HL-60 (cell line): ENCODE measurements around the gene TIMP3.

Source experiments
- CTCF ChIP-seq: IDR thresholded peaks from one replicate; pipeline ENCODE4 v1.5.1; 2011; ENCODE audit warnings: low read length, control low read depth, inconsistent platforms; ENCODE audit not compliant: insufficient read depth
- GABPA ChIP-seq: IDR thresholded peaks from 2 replicates; pipeline ENCODE4 v1.6.1; 2012; ENCODE audit warnings: low read depth
- POLR2AphosphoS5 ChIP-seq: IDR thresholded peaks from 2 replicates; pipeline ENCODE4 v1.6.1; 2012; ENCODE audit warnings: low read depth
- REST ChIP-seq: IDR thresholded peaks from 2 replicates; pipeline ENCODE4 v1.6.1; 2012; ENCODE audit warnings: low read depth; ENCODE audit not compliant: insufficient replicate concordance
- SPI1 ChIP-seq: IDR thresholded peaks from 2 replicates; pipeline ENCODE4 v1.6.1; 2012; ENCODE audit warnings: low read depth, mild to moderate bottlenecking, borderline replicate concordance

GRCh38 chr22:32864041-32864440 lies 62.5 kb downstream of the TIMP3 start:
- TF ChIP-seq POLR2AphosphoS5 (no peak), CTCF (no peak), REST (no peak), GABPA (no peak), SPI1 (no peak)
